ENCODE measurements around the gene ZNF777. TPM values are rescaled to one million over a fixed set of nuclear protein-coding genes. Genes with fewer than 3 reads are reported as not detected.
A peak's percentile ranks its signal among the peaks of the same experiment; 100 is the strongest.

The ZNF777 gene
- total and polyA plus RNA-seq, 2 donors (not counting 1 experiment from before 2014, with no cell fraction given): 4.1 to 4.9 TPM

GRCh38 chr7:149459201-149459539 is 1.7 kb downstream of the ZNF777 start:
- Histone ChIP-seq H3K27ac (ENCODE audit: insufficient read depth, low read length) (no peak overlapping the region), H3K36me3 (ENCODE audit: control insufficient read depth, insufficient read depth, low read length) (peaks cover 6% of the 10 kb centered on the region), H3K4me2 (ENCODE audit: extremely low read depth, insufficient read depth, low read length) (peak overlapping the region; percentile 84), H3K9me3 (ENCODE audit: control insufficient read depth, insufficient read depth, low read depth, low read length) (no peaks in the 10 kb centered on the region), H2AFZ (ENCODE audit: low read length) (no peak overlapping the region), H3K79me2 (ENCODE audit: control insufficient read depth, insufficient read depth, low read length) (peaks cover 33% of the 10 kb centered on the region), H3K4me1 (ENCODE audit: control insufficient read depth, extremely low read depth, insufficient read depth, low read length) (no peaks in the 10 kb centered on the region), H3K9ac (ENCODE audit: insufficient read depth, low read length) (peak overlapping the region; percentile 57), H3K4me3 (replicated peaks in 1 of 4; ENCODE audit: control extremely low read depth in 1 of 4, insufficient read depth in 1 of 4, low read depth in 3 of 4, low read length in 4 of 4) (peak overlapping the region; percentile 39 to 62 (median 52)), H3K27me3 (ENCODE audit: control insufficient read depth, insufficient read depth, low read length) (no peaks in the 10 kb centered on the region), H4K20me1 (ENCODE audit: control insufficient read depth, extremely low read depth, insufficient read depth, low read length) (no peaks in the 10 kb centered on the region)
- DNase-seq (ENCODE audit: low read depth in 2 of 2): no peak
- TF ChIP-seq CTCF (conservative IDR thresholded peaks at IDR 0.05 in 1 of 2, IDR thresholded peaks at IDR 0.05 in 1 of 2; ENCODE audit: low read depth in 1 of 2, low read length in 2 of 2) (no peak), EZH2 (IDR thresholded peaks at IDR 0.05; ENCODE audit: low read length, missing control alignments) (no peak)

- H3K4me3 ChIP-seq (replicated peaks in 1 of 4; ENCODE audit: control extremely low read depth in 1 of 4, insufficient read depth in 1 of 4, low read depth in 3 of 4, low read length in 4 of 4): peak overlapping the region in 1 of 4 experiments; percentile 62
- peaks cover 12% of the 10 kb centered on the region for H3K36me3 ChIP-seq (ENCODE audit: control insufficient read depth, insufficient read depth, low read length)
- TF ChIP-seq CTCF (conservative IDR thresholded peaks at IDR 0.05 in 1 of 2, IDR thresholded peaks at IDR 0.05 in 1 of 2; ENCODE audit: low read depth in 1 of 2, low read length in 2 of 2): no peak
- no peak for TF ChIP-seq EZH2 (IDR thresholded peaks at IDR 0.05; ENCODE audit: low read length, missing control alignments)
- H4K20me1 ChIP-seq (ENCODE audit: control insufficient read depth, extremely low read depth, insufficient read depth, low read length): no peaks in the 10 kb centered on the region
- no peaks in the 10 kb centered on the region for H3K4me1 ChIP-seq (ENCODE audit: control insufficient read depth, extremely low read depth, insufficient read depth, low read length)
- no peak for DNase-seq (ENCODE audit: low read depth in 2 of 2)
- no peak overlapping the region for H3K4me2 ChIP-seq (ENCODE audit: extremely low read depth, insufficient read depth, low read length)
- no peaks in the 10 kb centered on the region for H3K27me3 ChIP-seq (ENCODE audit: control insufficient read depth, insufficient read depth, low read length)
- H2AFZ ChIP-seq (ENCODE audit: low read length): no peak overlapping the region
- no peak overlapping the region for H3K27ac ChIP-seq (ENCODE audit: insufficient read depth, low read length)
- no peaks in the 10 kb centered on the region for H3K9me3 ChIP-seq (ENCODE audit: control insufficient read depth, insufficient read depth, low read depth, low read length)
- peaks cover 33% of the 10 kb centered on the region for H3K79me2 ChIP-seq (ENCODE audit: control insufficient read depth, insufficient read depth, low read length)
- H3K9ac ChIP-seq (ENCODE audit: insufficient read depth, low read length): no peak overlapping the region
These were observed 2.6 kb downstream of the ZNF777 start for GRCh38 chr7:149458235-149458634.

- Histone ChIP-seq H3K27ac (ENCODE audit: insufficient read depth, low read length) (no peak overlapping the region), H3K9ac (ENCODE audit: insufficient read depth, low read length) (no peak overlapping the region), H3K36me3 (ENCODE audit: control insufficient read depth, insufficient read depth, low read length) (peaks cover 13% of the 10 kb centered on the region), H3K79me2 (ENCODE audit: control insufficient read depth, insufficient read depth, low read length) (peaks cover 33% of the 10 kb centered on the region), H3K4me2 (ENCODE audit: extremely low read depth, insufficient read depth, low read length) (no peak overlapping the region), H2AFZ (ENCODE audit: low read length) (no peak overlapping the region), H4K20me1 (ENCODE audit: control insufficient read depth, extremely low read depth, insufficient read depth, low read length) (no peaks in the 10 kb centered on the region), H3K4me1 (ENCODE audit: control insufficient read depth, extremely low read depth, insufficient read depth, low read length) (no peaks in the 10 kb centered on the region), H3K27me3 (ENCODE audit: control insufficient read depth, insufficient read depth, low read length) (no peaks in the 10 kb centered on the region), H3K9me3 (ENCODE audit: control insufficient read depth, insufficient read depth, low read depth, low read length) (no peaks in the 10 kb centered on the region), H3K4me3 (replicated peaks in 1 of 4; ENCODE audit: control extremely low read depth in 1 of 4, insufficient read depth in 1 of 4, low read depth in 3 of 4, low read length in 4 of 4) (no peak overlapping the region)
- no peak for DNase-seq (ENCODE audit: low read depth in 2 of 2)
- TF ChIP-seq CTCF (conservative IDR thresholded peaks at IDR 0.05 in 1 of 2, IDR thresholded peaks at IDR 0.05 in 1 of 2; ENCODE audit: low read depth in 1 of 2, low read length in 2 of 2) (no peak), EZH2 (IDR thresholded peaks at IDR 0.05; ENCODE audit: low read length, missing control alignments) (no peak)
These were observed 3.1 kb downstream of the ZNF777 start for GRCh38 chr7:149457766-149458165.

All from fibroblast of lung (primary cell).